K562 (cell line): ENCODE data around the gene SPATA20. TPM values are rescaled to one million over a fixed set of nuclear protein-coding genes. Genes with fewer than 3 reads are reported as not detected.

ENCODE experiments used
- BCL6 ChIP-seq: fragments of 250-450 bp; sonication (Bioruptor Pico); IDR thresholded peaks from 2 replicates; pipeline ENCODE4 v1.4.0; 2020
- ETS2 ChIP-seq: IDR thresholded peaks from 2 replicates; pipeline ENCODE4 v1.6.1; 2016; ENCODE audit warnings: borderline replicate concordance, missing genetic modification characterization, mild to moderate bottlenecking, moderate library complexity, missing compliant biosample characterization; ENCODE audit not compliant: poor library complexity, severe bottlenecking
- ETV6 ChIP-seq, 3 experiments: fragments of 150-350 bp in 1 of 3; sonication (generic) in 1 of 3; formaldehyde crosslinking in 1 of 3; IDR thresholded peaks; 2 replicates each; pipeline versions ENCODE4 v1.6.1 to v1.8.0; 2014 to 2022; ENCODE audit warnings: borderline replicate concordance in 2 of 3, low read depth in 2 of 3, antibody characterized with exemption in 1 of 3, low read length in 1 of 3, mild to moderate bottlenecking in 1 of 3, missing genetic modification reagents in 1 of 3
- JUNB ChIP-seq: fragments of 450-650 bp; formaldehyde crosslinking; conservative IDR thresholded peaks from 2 replicates; pipeline ENCODE4 v1.4.0; 2020; ENCODE audit warnings: mild to moderate bottlenecking
- NONO ChIP-seq, 2 experiments: fragments of 200-400 bp in 1 of 2; fragments of 450-650 bp in 1 of 2; formaldehyde crosslinking in 1 of 2; IDR thresholded peaks; 2 replicates each; pipeline ENCODE4 v1.6.1; 2017; ENCODE audit warnings: low read depth in 2 of 2, mild to moderate bottlenecking in 2 of 2, moderate library complexity in 2 of 2, low read length in 1 of 2
- NR2C1 ChIP-seq, 2 experiments: fragments of 450-650 bp; IDR thresholded peaks; 2 replicates each; pipeline ENCODE4 v1.6.1; 2017; ENCODE audit warnings: mild to moderate bottlenecking in 2 of 2, antibody characterized with exemption in 1 of 2, inconsistent platforms in 1 of 2, missing compliant biosample characterization in 1 of 2, missing genetic modification characterization in 1 of 2
- RFX7 ChIP-seq: fragments of 250-450 bp; sonication (Bioruptor Pico); IDR thresholded peaks from 2 replicates; pipeline ENCODE4 v1.5.1; 2021; ENCODE audit warnings: mild to moderate bottlenecking
- RUNX1 ChIP-seq: sonication (generic); IDR thresholded peaks from 2 replicates; pipeline ENCODE4 v1.6.1; 2016; ENCODE audit warnings: antibody characterized with exemption, low read depth
- SMARCA5 ChIP-seq: fragments of 450-650 bp; IDR thresholded peaks from 2 replicates; pipeline ENCODE4 v1.6.1; 2016
- STAT6 ChIP-seq: sonication (generic); formaldehyde crosslinking; IDR thresholded peaks from 2 replicates; pipeline ENCODE4 v1.8.1; 2023; ENCODE audit warnings: mild to moderate bottlenecking, missing genetic modification reagents
- SUPT5H ChIP-seq: fragments of 450-650 bp; IDR thresholded peaks from 2 replicates; pipeline ENCODE4 v1.6.1; 2016
- TSC22D4 ChIP-seq: fragments of 450-650 bp; IDR thresholded peaks from 2 replicates; pipeline ENCODE4 v1.6.1; 2016; ENCODE audit warnings: missing genetic modification characterization, missing biosample characterization, control low read depth
- polyA plus RNA-seq, 8 experiments: library from polyadenylated mRNA; depleted of rRNA in 4 of 8; stranded (reverse) in 5 of 8; unstranded in 3 of 8; fragments of >200 nt; fragmentation: Nextera tagmentation in 2 of 8; fragmentation: Illumina TruSeq in 1 of 8; extraction: Ambion mirVana in 2 of 8; extraction: Trizol in 1 of 8; gene quantifications; 2 replicates each; pipeline versions ENCODE4 v1.2.1 to v1.2.3, GENCODE V29; 2011 to 2014; ENCODE audit warnings: inconsistent platforms in 1 of 8, missing spikeins in 1 of 8
- total RNA-seq, 7 experiments: library from RNA; depleted of rRNA in 6 of 7; stranded (reverse); fragments of >200 nt in 6 of 7; fragmentation: Illumina TruSeq in 2 of 7; extraction: Trizol in 2 of 7; gene quantifications; 2 replicates each; pipeline versions ENCODE4 v1.2.1 to v1.2.3, GENCODE V29; 2011 to 2021; ENCODE audit warnings: low replicate concordance in 1 of 7
- TF ChIP-seq, protein P1 (sequence below), 3 experiments: fragments of 200-800 bp in 1 of 3; fragments of 250-450 bp in 1 of 3; fragments of 450-650 bp in 1 of 3; sonication (Bioruptor Pico) in 1 of 3; sonication (Bioruptor generic) in 1 of 3; formaldehyde crosslinking in 1 of 3; IDR thresholded peaks; 2 replicates each; pipeline versions ENCODE4 v1.6.1 to v1.8.0; 2016 to 2022; ENCODE audit warnings: mild to moderate bottlenecking in 2 of 3, missing genetic modification characterization in 2 of 3, missing compliant biosample characterization in 1 of 3, moderate library complexity in 1 of 3
- TF ChIP-seq, protein P2 (sequence below): sonication (generic); formaldehyde crosslinking; IDR thresholded peaks from 2 replicates; pipeline ENCODE4 v1.8.0; 2022; ENCODE audit warnings: mild to moderate bottlenecking, missing genetic modification reagents
- TF ChIP-seq, protein P3 (sequence below): sonication (generic); formaldehyde crosslinking; IDR thresholded peaks from 2 replicates; pipeline ENCODE4 v1.8.1; 2023; ENCODE audit warnings: mild to moderate bottlenecking, missing genetic modification reagents

The SPATA20 gene
- total and polyA plus RNA-seq, 9 of the 15 experiments (the other 6 are each of a cell fraction or from before 2014, with no cell fraction given): 0.08 to 4.0 (median 1.5) TPM

GRCh38 chr17:50541716-50542688 is 5.0 kb upstream of the SPATA20 start (continued):
- TF ChIP-seq, protein P1, sequence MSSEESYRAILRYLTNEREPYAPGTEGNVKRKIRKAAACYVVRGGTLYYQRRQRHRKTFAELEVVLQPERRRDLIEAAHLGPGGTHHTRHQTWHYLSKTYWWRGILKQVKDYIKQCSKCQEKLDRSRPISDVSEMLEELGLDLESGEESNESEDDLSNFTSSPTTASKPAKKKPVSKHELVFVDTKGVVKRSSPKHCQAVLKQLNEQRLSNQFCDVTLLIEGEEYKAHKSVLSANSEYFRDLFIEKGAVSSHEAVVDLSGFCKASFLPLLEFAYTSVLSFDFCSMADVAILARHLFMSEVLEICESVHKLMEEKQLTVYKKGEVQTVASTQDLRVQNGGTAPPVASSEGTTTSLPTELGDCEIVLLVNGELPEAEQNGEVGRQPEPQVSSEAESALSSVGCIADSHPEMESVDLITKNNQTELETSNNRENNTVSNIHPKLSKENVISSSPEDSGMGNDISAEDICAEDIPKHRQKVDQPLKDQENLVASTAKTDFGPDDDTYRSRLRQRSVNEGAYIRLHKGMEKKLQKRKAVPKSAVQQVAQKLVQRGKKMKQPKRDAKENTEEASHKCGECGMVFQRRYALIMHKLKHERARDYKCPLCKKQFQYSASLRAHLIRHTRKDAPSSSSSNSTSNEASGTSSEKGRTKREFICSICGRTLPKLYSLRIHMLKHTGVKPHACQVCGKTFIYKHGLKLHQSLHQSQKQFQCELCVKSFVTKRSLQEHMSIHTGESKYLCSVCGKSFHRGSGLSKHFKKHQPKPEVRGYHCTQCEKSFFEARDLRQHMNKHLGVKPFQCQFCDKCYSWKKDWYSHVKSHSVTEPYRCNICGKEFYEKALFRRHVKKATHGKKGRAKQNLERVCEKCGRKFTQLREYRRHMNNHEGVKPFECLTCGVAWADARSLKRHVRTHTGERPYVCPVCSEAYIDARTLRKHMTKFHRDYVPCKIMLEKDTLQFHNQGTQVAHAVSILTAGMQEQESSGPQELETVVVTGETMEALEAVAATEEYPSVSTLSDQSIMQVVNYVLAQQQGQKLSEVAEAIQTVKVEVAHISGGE (CRISPR knock-in tag; IDR thresholded peaks at IDR 0.05): peak in 1 of 3 experiments; percentile 79; a peak in 2 of 6 replicates
- no peak for TF ChIP-seq RUNX1
- no peak for TF ChIP-seq JUNB (CRISPR knock-in tag)
- no peak for TF ChIP-seq RFX7
- TF ChIP-seq, protein P2, sequence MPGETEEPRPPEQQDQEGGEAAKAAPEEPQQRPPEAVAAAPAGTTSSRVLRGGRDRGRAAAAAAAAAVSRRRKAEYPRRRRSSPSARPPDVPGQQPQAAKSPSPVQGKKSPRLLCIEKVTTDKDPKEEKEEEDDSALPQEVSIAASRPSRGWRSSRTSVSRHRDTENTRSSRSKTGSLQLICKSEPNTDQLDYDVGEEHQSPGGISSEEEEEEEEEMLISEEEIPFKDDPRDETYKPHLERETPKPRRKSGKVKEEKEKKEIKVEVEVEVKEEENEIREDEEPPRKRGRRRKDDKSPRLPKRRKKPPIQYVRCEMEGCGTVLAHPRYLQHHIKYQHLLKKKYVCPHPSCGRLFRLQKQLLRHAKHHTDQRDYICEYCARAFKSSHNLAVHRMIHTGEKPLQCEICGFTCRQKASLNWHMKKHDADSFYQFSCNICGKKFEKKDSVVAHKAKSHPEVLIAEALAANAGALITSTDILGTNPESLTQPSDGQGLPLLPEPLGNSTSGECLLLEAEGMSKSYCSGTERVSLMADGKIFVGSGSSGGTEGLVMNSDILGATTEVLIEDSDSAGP (CRISPR knock-in tag): no peak
- 0 out of 4 replicates have a peak, but pooled peaks of 1 of the 2 experiments have one; percentile 58 for TF ChIP-seq NONO (IDR thresholded peaks at IDR 0.05; ENCODE audit: low read depth in 2 of 2, low read length in 1 of 2)
- no peak for TF ChIP-seq STAT6 (CRISPR knock-in tag)
- peak; percentile 52; the same call in 1 of the 2 replicates for TF ChIP-seq SUPT5H
- no peak for TF ChIP-seq TSC22D4
- TF ChIP-seq NR2C1 (IDR thresholded peaks at IDR 0.05): no peak
- no peak for TF ChIP-seq NR2C1 (tag; IDR thresholded peaks at IDR 0.05)
- no peak for TF ChIP-seq SMARCA5
- TF ChIP-seq, protein P3, sequence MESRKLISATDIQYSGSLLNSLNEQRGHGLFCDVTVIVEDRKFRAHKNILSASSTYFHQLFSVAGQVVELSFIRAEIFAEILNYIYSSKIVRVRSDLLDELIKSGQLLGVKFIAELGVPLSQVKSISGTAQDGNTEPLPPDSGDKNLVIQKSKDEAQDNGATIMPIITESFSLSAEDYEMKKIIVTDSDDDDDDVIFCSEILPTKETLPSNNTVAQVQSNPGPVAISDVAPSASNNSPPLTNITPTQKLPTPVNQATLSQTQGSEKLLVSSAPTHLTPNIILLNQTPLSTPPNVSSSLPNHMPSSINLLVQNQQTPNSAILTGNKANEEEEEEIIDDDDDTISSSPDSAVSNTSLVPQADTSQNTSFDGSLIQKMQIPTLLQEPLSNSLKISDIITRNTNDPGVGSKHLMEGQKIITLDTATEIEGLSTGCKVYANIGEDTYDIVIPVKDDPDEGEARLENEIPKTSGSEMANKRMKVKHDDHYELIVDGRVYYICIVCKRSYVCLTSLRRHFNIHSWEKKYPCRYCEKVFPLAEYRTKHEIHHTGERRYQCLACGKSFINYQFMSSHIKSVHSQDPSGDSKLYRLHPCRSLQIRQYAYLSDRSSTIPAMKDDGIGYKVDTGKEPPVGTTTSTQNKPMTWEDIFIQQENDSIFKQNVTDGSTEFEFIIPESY (CRISPR knock-in tag): no peak
- no peak for TF ChIP-seq ETV6 (IDR thresholded peaks at IDR 0.05; ENCODE audit: borderline replicate concordance in 1 of 2, low read depth in 2 of 2, low read length in 1 of 2)
- no peak for TF ChIP-seq ETV6 (CRISPR knock-in tag; IDR thresholded peaks at IDR 0.05; ENCODE audit: borderline replicate concordance)
- no peak for TF ChIP-seq ETS2 (tag)
- TF ChIP-seq BCL6 (CRISPR knock-in tag): no peak
